DND-41 (cell line): Measurements from ENCODE around the gene SMCP.

Experiments used
- ATAC-seq: fragments of 200-7000 bp; cut with Tn5 transposase; 3 replicates; pipeline ENCODE4 v1.9.1; 2021; ENCODE audit warnings: low read depth; ENCODE audit not compliant: insufficient read depth
- DNase-seq: peaks from one replicate; pipeline ENCODE4 v3.0.0-alpha.2; 2020
- H2AFZ ChIP-seq: 2 replicates; pipeline ENCODE4 v1.6.0; 2012; ENCODE audit warnings: low read depth, low read length
- H3K27ac ChIP-seq: 2 replicates; pipeline ENCODE4 v1.5.1; 2012; ENCODE audit warnings: low read length, inconsistent platforms
- H3K27me3 ChIP-seq: fragments of 200-600 bp; sonication (generic); 2 replicates; pipeline ENCODE4 v1.6.0; 2012; ENCODE audit warnings: low read length, mild to moderate bottlenecking, inconsistent platforms; ENCODE audit not compliant: insufficient read depth, poor library complexity
- H3K36me3 ChIP-seq: 2 replicates; pipeline ENCODE4 v1.5.1; 2012; ENCODE audit warnings: low read length, inconsistent platforms; ENCODE audit not compliant: insufficient read depth
- H3K4me1 ChIP-seq: 2 replicates; pipeline ENCODE4 v1.5.1; 2012; ENCODE audit warnings: mild to moderate bottlenecking, low read length; ENCODE audit not compliant: insufficient read depth
- H3K4me2 ChIP-seq: 2 replicates; pipeline ENCODE4 v1.6.0; 2012; ENCODE audit warnings: mild to moderate bottlenecking, moderate library complexity, low read length, inconsistent platforms; ENCODE audit not compliant: insufficient read depth
- H3K4me3 ChIP-seq, 2 experiments: fragments of 200-600 bp in 1 of 2; shearing (Covaris generic) in 1 of 2; 2 replicates each; pipeline ENCODE4 v1.5.1; 2012 to 2016; ENCODE audit warnings: inconsistent platforms in 2 of 2, low read length in 2 of 2, mild to moderate bottlenecking in 2 of 2, low read depth in 1 of 2, moderate library complexity in 1 of 2
- H3K79me2 ChIP-seq: 2 replicates; pipeline ENCODE4 v1.6.0; 2012; ENCODE audit warnings: low read length, inconsistent platforms; ENCODE audit not compliant: insufficient read depth
- H3K9ac ChIP-seq: 2 replicates; pipeline ENCODE4 v1.6.0; 2012; ENCODE audit warnings: low read depth, mild to moderate bottlenecking, inconsistent platforms, low read length, moderate library complexity
- H3K9me3 ChIP-seq: 2 replicates; pipeline ENCODE4 v1.5.1; 2012; ENCODE audit warnings: low read length, moderate library complexity, mild to moderate bottlenecking, inconsistent platforms; ENCODE audit not compliant: insufficient read depth, severe bottlenecking
- H4K20me1 ChIP-seq: 2 replicates; pipeline ENCODE4 v1.6.0; 2012; ENCODE audit warnings: low read length; ENCODE audit not compliant: insufficient read depth
- EZH2 ChIP-seq: IDR thresholded peaks from 3 replicates; pipeline ENCODE4 v1.6.1; 2012; ENCODE audit warnings: borderline replicate concordance, low read depth, mild to moderate bottlenecking, moderate library complexity, low read length, inconsistent platforms; ENCODE audit not compliant: severe bottlenecking
- TF ChIP-seq, protein P1 (sequence below): IDR thresholded peaks from 2 replicates; pipeline ENCODE4 v1.5.1; 2012; ENCODE audit warnings: borderline replicate concordance, low read length, moderate library complexity, mild to moderate bottlenecking; ENCODE audit not compliant: poor library complexity, severe bottlenecking; ENCODE audit errors: extremely low read depth

Gene SMCP

DNA sequence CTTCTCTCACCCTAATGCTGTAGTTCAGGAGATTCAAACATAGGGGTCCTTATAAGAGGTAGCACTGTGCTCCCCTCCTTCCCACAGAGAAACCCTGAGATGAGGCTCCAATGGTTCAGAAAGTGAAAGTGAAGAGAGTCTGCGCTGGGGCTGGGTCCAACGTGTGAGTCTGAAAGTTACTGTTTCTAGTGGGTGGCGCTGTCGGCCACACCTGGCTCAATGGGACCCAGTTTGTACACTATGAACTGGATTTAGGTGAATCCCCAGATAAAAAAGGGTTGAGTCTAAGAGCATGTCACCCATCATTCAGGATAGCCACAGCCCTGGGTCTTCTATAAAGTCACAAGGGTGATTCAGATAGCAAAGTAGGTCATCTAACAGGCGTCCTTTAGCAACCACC, 2.8 kb downstream of the SMCP start:
- Histone ChIP-seq H3K27ac (no peak overlapping the region), H3K79me2 (no peaks in the 10 kb centered on the region), H3K4me1 (no peaks in the 10 kb centered on the region), H3K9me3 (no peaks in the 10 kb centered on the region), H3K4me2 (no peak overlapping the region), H3K4me3 (no peak overlapping the region), H3K36me3 (no peaks in the 10 kb centered on the region), H2AFZ (no peak overlapping the region), H3K27me3 (peaks cover 3% of the 10 kb centered on the region), H4K20me1 (no peaks in the 10 kb centered on the region; the same call in 1 of the 2 replicates), H3K9ac (no peak overlapping the region)
- TF ChIP-seq, protein P1, sequence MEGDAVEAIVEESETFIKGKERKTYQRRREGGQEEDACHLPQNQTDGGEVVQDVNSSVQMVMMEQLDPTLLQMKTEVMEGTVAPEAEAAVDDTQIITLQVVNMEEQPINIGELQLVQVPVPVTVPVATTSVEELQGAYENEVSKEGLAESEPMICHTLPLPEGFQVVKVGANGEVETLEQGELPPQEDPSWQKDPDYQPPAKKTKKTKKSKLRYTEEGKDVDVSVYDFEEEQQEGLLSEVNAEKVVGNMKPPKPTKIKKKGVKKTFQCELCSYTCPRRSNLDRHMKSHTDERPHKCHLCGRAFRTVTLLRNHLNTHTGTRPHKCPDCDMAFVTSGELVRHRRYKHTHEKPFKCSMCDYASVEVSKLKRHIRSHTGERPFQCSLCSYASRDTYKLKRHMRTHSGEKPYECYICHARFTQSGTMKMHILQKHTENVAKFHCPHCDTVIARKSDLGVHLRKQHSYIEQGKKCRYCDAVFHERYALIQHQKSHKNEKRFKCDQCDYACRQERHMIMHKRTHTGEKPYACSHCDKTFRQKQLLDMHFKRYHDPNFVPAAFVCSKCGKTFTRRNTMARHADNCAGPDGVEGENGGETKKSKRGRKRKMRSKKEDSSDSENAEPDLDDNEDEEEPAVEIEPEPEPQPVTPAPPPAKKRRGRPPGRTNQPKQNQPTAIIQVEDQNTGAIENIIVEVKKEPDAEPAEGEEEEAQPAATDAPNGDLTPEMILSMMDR, result no peak
- TF ChIP-seq EZH2, result no peak
- DNase-seq, result no peak
- no peak for ATAC-seq

DNA sequence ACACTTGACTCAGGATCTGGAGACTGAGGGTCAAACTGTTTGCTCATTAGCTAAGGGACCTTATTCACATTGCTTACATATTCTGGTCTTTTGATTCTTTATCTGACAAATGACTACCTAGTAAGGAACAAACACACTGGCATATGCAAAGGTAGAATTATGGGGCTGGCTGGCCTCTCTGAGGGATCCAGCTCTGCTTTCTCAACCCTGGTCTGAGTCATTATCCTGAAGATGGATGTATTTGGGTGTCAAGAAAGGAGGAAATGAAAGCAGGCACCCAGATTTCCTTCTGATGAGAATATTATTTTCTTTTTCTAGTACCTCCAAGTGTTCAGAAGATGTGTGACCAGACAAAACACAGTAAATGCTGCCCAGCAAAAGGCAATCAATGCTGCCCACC, 6.0 kb downstream of the SMCP start:
- H3K27ac ChIP-seq, result no peak overlapping the region
- ATAC-seq (no peak), DNase-seq (no peak)
- H3K36me3 ChIP-seq, result no peaks in the 10 kb centered on the region
- TF ChIP-seq EZH2, result no peak
- TF ChIP-seq, protein P1, result no peak
- H2AFZ ChIP-seq, result no peak overlapping the region
- no peaks in the 10 kb centered on the region for H4K20me1 ChIP-seq
- no peaks in the 10 kb centered on the region for H3K4me1 ChIP-seq
- peaks cover 5% of the 10 kb centered on the region for H3K27me3 ChIP-seq
- H3K9me3 ChIP-seq, result no peaks in the 10 kb centered on the region
- H3K79me2 ChIP-seq, result no peaks in the 10 kb centered on the region
- no peak overlapping the region for H3K4me3 ChIP-seq
- H3K9ac ChIP-seq, result no peak overlapping the region
- no peak overlapping the region for H3K4me2 ChIP-seq

DNA sequence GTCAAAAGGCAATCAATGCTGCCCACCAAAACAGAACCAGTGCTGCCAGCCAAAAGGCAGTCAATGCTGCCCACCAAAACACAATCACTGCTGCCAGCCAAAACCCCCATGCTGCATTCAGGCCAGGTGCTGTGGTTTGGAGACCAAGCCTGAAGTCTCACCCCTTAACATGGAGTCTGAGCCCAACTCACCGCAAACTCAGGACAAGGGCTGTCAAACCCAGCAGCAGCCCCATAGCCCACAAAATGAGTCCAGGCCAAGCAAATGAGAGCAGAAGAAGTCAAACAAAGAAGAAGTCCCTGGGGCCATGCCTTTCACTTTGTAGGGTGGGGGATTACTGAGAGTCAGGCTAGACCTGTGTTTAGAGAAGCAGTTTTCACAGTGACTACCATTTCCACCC, 6.4 kb downstream of the SMCP start:
- peaks cover 7% of the 10 kb centered on the region for H3K27me3 ChIP-seq
- ATAC-seq (no peak), DNase-seq (no peak)
- H3K79me2 ChIP-seq, result no peaks in the 10 kb centered on the region
- H3K4me2 ChIP-seq, result no peak overlapping the region
- no peaks in the 10 kb centered on the region for H4K20me1 ChIP-seq
- no peak for TF ChIP-seq EZH2
- TF ChIP-seq, protein P1, result no peak
- no peak overlapping the region for H2AFZ ChIP-seq
- H3K4me3 ChIP-seq, result no peak overlapping the region
- no peak overlapping the region for H3K27ac ChIP-seq
- H3K9ac ChIP-seq, result no peak overlapping the region
- no peaks in the 10 kb centered on the region for H3K36me3 ChIP-seq
- no peaks in the 10 kb centered on the region for H3K9me3 ChIP-seq
- no peaks in the 10 kb centered on the region for H3K4me1 ChIP-seq

DNA sequence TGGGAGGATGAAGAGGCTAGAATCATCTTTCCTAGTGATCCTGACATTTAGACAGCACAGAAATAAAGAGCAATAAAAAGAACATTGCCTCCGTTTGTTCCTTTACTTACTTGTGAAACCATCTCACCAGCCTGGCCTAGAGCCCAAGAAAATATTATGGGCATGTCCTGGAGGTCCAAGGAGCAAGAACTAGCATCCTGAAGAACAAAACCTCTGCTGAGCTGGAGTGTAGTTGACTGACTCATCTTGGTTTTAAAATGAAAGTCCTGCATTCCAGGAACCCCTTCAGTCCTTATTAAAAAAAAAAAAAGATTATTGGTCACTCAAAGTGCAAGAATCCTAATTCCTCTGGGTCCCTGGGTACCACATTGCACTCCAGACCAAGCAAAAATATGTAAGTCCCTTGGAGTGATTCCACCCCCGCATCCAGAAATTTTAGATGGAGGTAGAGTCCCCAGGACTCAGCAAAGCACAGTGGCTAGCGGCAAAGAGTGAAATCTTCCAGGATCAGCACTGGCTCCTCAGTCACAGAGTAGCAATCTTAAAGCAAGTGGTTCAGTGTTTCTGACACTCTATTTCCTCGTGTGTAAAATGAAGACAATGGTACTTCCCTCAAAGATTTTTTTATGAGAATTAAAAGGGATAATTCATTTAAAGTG, 7.0 kb downstream of the SMCP start:
- no peaks in the 10 kb centered on the region for H3K36me3 ChIP-seq
- no peak overlapping the region for H3K27ac ChIP-seq
- DNase-seq (no peak), ATAC-seq (no peak)
- H3K4me3 ChIP-seq, result no peak overlapping the region
- no peaks in the 10 kb centered on the region for H3K9me3 ChIP-seq
- H3K9ac ChIP-seq, result no peak overlapping the region
- no peak overlapping the region for H2AFZ ChIP-seq
- no peaks in the 10 kb centered on the region for H3K4me1 ChIP-seq
- H4K20me1 ChIP-seq, result no peaks in the 10 kb centered on the region
- TF ChIP-seq, protein P1, result no peak
- TF ChIP-seq EZH2, result no peak
- H3K27me3 ChIP-seq, result peaks cover 11% of the 10 kb centered on the region
- H3K4me2 ChIP-seq, result no peak overlapping the region
- H3K79me2 ChIP-seq, result no peaks in the 10 kb centered on the region
